Left lobe of liver (tissue), 2 donors: ENCODE data around the gene WBP2. TPM values are rescaled to one million over a fixed set of nuclear protein-coding genes. Genes with fewer than 3 reads are reported as not detected.
A peak's percentile ranks its signal among the peaks of the same experiment; 100 is the strongest.

ENCODE experiments used
- ATAC-seq: fragments of 200-7000 bp; cut with Tn5 transposase; one replicate; pipeline ENCODE4 v1.9.1; 2020; ENCODE audit warnings: mild to moderate bottlenecking, moderate library complexity
- DNase-seq: peaks from one replicate; pipeline ENCODE4 v3.0.0-alpha.2; 2020; ENCODE audit warnings: low spot score
- total RNA-seq: library from RNA; stranded (reverse); gene quantifications from one replicate; pipeline ENCODE4 v1.2.1, GENCODE V29; 2021
- donor health status: DM: no; HTN: no; CAD: no; lungs with moderate emphysema.
- donor health status: DM: no; HTN: yes; CAD: no.

Gene WBP2
- total RNA-seq, 1 donor from 2014 or later: 68.3 TPM

- no peak for ATAC-seq
- DNase-seq: no peak
These were observed 24.0 kb downstream of the WBP2 start for GRCh38 chr17:75831032-75831571.

DNA sequence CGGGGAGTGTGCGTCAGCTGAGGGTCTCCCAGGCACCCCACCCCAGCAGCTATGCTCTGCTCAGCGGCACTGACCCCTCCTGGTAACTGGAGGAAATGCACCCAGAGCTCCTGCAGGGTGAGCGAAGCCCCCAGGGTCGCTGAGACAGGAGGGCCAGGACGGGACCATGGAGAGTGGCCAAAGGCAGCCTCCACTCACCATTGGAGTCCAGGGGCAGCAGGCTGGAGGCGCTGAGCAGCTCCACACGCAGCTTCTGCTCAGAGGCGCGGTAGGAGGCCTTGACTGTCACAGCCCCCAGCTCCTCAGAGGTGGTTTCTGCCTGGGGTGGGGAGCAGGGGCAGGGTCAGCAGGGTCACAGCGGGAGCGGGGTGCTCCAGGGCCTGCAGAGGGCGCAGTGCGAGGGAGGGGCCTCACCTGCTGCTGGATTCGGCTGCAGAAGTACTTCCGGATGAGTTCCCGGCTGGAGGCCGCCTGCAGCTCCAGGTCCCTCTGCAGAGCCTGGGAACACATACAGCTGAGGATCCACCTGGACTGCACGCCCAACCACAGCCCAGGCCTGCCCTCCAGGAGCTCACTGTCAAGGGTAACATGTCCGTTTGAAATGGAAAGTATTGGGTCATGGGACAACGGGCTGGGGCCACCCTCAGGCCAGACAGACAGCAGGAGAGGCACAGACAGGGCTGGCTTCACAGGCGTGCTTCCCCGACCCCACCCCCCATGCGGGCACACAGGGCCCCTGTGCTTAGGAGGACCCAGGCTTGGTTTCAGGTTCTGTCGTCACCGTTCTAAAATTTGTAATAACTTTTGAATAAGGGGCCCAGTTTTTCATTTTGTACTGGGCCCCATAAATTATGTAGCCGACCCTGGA, 24.7 kb downstream of the WBP2 start:
- ATAC-seq (no peak), DNase-seq (no peak)

- no peak for DNase-seq
- ATAC-seq: no peak
These were observed 25.4 kb downstream of the WBP2 start for GRCh38 chr17:75829747-75830146.

DNA sequence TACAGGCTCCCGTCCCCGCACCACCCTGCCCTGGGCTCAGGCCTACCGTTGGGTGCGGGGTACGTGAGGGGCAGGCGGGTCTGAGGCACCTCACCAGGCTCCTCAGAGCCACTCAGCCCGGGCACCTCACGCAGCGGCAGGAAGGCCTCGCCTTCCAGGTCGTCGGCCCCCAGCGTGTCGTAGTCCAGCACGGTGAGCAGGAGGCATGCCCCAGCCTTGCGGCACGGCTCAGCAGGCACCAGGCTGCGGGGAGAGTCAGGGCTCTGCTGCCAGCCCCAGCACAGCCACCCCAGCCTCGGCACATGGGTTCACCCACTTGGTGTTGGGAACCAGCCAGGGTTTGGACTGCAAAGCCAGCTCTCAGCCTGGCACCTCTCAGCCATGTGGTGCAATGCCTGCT, 26.4 kb downstream of the WBP2 start:
- ATAC-seq (peak; percentile 31), DNase-seq (no peak)

GRCh38 chr17:75828076-75828400, 27.1 kb downstream of the WBP2 start:
- no peak for DNase-seq
- no peak for ATAC-seq

DNA sequence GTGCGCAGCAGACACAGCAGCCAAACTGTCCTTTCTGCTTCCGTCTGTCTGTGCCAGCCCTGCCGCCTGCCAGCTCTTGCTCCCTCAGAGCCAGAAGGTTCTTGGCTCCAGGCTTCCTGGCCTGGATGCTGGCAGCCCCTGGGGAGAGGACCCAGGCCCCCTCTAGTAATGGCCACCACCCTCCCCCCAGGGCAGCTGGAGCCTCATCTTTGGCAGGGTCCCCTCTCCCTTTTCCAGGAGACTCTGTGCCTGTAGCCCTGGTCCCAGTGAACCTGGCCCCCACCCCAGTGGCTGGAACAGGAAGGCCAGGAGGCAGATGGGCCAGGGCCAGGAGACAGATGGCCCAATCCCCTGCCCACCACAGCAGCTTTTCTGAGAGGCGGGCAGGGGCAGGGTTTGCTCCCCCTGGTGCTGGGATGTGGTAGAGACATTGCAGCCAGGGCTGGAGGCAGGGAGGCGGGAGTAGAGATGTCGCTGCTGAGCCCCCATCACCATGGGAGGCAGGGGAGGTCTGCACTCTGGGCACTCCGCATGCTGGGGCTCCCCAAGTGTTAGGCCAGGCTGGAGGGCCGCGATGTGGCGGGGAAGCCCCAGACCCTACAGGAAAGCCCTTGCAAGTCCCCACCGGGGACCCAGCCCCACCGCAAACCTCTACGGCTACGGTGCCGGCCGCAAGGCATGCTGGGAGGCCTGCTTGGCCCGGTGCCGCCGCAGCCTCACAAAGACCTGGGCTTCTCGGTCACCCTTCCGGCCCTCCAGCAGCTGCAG, 27.6 kb downstream of the WBP2 start:
- ATAC-seq (peak; percentile 60), DNase-seq (no peak)

DNA sequence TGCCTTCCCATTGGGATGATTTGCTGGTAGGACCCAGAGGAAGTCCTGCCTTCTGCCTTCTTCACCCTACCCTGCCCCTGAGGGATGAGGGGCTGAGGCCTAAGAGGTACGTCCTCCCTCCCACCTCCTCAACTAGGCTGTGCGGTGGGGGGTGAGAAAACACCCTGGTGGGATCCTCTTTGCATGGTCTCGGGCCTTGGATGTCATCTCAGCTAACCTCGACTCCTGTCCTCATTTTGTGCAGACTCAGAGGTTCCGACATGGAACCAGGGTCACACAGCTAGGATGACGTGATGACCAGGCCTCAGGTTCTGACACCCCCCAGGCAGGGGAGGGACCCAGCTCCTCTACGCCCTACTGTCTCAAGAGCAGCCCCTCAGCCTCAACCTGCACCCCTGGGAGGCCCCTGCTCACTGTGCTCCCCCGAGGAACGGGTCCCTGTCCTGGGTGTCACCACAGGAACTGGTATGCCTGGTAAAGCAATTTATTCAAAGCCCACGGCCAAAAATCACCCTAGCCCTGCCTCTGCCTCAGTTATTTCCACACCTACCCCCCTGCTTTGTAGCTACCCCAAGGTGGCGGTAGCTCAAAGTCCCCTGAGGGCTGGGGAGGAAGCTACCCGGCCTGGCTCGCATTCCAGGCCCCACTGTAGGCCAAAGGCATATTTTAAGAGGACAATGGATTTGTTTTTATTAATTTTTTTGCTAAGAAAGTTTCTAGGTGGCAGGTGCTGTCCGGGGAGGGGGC, 28.4 kb downstream of the WBP2 start:
- ATAC-seq (no peak), DNase-seq (no peak)

DNA sequence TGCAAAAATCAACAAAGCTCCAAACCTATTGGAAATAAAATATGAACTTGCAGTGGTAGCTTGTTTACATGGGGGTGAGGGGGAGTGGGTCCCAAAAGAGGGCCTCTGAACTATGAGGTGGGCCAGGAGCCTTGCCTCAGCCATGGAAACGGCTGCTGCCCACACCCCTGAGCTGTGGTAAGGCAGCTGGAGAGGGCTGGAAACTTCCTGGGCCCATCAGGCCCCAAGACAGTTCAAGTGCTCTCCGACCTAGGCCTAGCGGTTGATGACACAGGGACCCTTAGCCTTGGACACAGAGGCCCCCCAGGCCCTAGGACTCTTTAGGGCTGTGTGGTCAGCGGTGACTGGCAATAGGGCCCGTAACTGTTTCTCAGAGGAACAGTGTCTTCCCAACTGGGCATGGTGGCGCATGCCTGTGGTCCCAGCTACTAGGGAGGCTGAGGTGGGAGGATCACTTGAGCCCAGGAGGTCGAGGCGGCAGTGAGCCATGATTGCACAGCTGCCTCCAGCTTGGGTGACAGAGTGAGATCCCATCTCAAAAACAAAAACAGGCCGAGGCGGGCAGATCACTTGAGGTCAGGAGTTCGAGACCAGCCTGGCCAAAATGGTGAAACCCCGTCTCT, 29.3 kb downstream of the WBP2 start:
- DNase-seq: no peak
- ATAC-seq: no peak

DNA sequence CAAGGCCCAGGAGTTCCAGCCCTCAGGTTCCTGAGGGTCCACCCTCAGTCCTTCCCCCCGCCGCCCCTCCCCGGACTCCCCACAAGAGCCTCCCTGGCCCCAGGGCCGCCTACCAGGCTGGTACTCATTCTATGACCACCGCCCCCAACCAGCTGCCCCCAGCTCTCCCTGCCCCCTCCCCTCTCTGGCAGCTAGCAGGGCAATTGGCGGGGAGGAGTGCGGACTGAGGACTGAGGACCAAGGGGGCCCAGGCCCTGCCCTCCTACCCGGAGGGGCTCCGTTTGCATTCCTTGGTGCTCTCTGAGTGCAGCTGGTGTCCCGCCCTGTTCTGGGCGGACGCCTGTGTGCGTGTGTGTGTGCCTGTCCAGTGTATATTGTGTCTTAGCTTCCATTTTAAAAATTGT, 30.0 kb downstream of the WBP2 start:
- no peak for ATAC-seq
- no peak for DNase-seq

- no peak for ATAC-seq
- DNase-seq: no peak
These were observed 30.5 kb downstream of the WBP2 start for GRCh38 chr17:75824666-75825065.

DNA sequence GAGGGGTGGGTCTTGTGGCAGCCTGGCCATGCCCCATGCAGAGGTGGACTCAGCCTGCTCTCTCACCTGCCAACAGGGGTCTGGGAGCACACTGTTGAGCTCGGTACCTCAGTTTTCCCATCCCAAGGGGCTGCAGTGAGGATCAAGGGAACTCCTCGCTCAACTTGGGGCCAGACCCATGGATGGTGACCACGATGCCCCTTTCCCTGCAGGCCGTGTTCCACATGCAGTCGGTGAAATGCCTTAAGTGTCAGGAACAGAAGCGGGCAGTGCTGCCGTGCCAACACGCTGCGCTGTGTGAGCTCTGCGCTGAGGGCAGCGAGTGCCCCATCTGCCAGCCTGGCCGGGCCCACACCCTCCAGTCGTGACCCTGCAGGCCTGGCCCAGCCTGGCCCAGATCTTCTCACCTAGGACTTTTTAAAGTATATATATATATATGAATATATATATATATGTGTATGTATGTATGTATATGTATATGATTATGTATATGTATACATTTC, 31.0 kb downstream of the WBP2 start:
- no peak for DNase-seq
- ATAC-seq: no peak

DNA sequence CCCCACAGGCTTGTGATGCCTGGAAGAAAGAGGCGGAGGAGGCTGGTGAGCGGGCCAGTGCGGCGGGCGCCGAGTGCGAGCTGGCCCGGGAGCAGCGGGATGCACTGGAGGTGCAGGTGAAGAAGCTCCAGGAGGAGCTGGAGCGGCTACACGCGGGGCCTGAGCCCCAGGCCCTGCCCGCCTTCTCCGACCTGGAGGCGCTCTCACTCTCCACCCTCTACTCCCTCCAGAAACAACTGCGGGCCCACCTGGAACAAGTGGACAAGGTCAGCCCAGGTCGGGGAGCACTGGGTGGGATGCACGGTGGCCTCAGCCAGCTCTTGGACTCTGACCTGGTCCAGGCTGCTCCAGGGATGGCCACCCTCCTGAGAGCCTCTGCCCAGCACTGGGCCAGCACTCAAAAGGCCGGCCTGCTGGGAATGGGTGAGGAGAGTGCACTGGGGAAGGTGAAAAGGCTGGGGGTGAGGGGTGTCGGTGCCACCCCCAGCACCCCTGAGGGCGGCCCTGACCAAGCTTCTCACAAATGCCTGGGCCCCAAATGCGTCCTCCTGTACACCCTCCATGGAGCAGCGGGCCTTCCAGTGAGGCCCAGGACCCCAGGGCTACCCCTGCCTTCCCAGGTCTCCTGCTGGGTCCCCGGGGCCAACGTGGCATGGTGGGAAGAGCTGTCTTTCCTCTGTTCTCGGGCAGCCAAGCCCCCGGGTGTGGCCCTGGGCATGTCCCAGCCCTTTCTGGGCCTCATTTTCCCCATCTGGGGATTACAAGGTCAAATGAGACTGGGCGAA, 31.7 kb downstream of the WBP2 start:
- ATAC-seq: no peak
- DNase-seq: no peak

GRCh38 chr17:75822800-75823166, 32.4 kb downstream of the WBP2 start:
- peak; percentile 31 for ATAC-seq
- DNase-seq: no peak

- peak; percentile 60 for ATAC-seq
- peak; percentile 79 for DNase-seq
These were observed 32.9 kb downstream of the WBP2 start for GRCh38 chr17:75822119-75822799.

- ATAC-seq (no peak), DNase-seq (no peak)
These were observed 33.6 kb downstream of the WBP2 start for GRCh38 chr17:75821552-75821951.

DNA sequence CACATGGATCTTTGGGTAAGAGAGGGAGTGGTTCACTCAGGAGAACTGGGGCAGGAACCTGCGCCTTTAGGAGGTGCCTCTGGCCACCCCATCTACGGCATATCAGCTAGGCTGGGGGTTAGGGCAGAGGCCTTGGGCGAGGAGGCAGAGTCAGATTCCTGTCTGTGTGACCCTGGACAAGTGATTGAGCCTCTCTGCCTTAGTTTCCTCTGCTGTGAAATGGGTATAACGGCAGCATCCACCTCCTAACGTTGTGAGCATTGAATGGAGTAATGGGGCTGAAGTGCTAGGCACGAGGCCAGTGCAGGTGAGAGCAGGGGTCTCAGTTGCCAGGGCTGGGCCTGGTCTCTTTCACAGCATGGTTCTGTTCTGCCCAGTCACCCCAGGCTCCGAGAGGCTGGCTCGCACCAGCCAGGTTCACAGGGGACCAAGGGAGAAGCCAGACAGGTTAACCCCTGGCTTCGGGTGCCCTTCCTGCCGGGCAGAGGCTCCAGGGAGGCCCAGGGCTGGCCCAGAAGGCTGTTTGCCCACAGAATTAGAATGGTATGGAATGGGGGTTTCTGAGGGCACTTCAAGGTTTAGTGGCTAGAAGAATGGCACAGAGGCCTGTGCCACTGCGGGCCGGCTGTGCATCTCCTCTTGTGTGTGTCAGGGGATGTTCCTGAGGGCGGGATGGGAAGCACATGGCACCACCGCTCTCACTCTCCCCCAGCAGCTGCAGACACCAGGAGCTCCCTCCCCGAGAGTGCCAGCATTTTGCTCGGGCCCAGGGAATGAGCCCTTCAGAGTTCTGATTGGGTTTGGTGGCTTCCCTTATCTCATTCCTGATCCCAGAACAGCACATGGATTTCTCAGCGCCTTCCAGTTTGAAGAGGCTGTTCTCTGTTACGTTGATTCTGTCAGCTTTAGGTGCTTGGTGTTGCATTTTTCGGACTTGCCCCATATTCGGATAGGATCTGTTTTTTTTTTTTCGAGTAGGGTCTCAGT, 34.7 kb downstream of the WBP2 start:
- DNase-seq (no peak), ATAC-seq (no peak)

DNA sequence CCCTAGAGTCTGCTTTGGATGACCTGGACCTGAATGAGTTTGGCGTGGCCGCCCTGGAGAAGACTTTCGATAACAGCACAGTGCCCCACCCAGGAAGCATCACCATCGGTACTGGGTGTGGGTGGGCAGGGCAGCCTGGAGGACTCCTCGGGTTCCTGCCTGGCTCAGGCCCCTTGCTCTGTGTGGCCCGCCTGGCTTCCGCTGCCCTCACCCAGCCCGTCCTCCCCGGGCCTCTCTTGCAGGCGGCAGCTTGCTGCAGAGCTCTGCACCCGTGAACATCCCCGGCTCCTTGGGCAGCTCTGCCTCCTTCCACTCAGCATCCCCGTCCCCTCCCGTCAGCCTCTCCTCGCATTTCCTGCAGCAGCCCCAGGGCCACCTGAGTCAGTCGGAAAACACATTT, 35.5 kb downstream of the WBP2 start:
- no peak for DNase-seq
- ATAC-seq: no peak

DNA sequence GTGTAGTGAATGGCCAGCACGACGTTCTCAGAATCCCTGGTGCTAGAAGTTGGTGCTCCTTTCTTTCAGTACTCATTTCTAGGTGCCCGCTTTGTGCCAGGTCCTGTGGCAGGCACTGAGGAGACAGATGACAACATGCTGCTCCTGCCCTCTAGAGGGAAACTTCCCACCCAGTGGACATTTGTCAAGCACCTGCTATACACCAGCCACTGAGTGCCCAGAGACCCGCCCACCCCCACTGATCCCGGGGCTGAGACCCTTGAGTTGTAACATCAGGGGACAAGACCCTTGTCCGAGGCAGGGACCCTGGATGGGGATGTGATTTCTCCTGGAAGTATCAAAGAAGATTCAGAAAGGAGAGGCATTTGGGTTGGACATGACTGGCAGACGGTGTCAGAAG, 36.0 kb downstream of the WBP2 start:
- ATAC-seq (peak; percentile 49), DNase-seq (no peak)
